ENCODE measurements around the gene MC2R.
"Not testable (repeated sequence)": the region's sequence is repeated elsewhere in the genome, so short reads cannot be mapped to it uniquely, and the experiment has no call there.

The MC2R gene

DNA sequence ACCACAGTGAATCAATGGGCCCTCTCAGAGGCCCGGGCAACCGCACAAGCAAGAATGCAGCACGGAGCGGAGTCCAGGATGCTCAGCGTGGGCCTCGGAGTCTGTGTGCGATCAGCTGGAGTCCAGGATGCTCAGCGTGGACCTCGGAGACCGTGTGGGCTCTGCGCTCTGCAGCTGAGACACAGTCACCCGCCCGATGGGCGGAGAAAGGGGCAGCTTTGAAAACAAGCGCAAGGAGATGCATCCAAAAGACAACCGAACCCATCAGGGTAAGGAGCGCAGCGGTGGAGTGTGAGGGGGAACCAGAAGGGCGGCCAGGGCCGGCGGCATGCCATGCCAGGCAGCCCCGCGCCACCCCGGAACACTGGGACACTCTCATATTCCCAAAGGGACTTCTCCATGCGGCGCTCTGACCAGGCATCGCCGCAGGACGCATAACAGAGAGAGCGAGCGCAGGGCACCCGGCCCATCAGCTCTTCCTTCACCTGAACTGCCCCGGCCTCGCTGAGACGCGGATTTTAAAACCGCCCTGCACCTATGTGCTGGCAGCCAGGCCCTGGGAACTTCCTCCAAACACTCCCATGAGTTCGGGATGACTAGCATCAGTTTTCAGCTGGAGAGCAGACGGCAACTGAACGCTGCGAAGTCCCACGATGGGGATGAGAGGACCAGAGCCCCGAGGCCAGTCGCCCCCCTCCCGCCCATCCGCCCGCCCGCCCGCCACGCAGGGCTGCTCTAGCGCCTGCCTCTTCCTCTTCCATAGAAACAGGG is 46.6 kb downstream of the MC2R start:
- TF ChIP-seq, protein P1, sequence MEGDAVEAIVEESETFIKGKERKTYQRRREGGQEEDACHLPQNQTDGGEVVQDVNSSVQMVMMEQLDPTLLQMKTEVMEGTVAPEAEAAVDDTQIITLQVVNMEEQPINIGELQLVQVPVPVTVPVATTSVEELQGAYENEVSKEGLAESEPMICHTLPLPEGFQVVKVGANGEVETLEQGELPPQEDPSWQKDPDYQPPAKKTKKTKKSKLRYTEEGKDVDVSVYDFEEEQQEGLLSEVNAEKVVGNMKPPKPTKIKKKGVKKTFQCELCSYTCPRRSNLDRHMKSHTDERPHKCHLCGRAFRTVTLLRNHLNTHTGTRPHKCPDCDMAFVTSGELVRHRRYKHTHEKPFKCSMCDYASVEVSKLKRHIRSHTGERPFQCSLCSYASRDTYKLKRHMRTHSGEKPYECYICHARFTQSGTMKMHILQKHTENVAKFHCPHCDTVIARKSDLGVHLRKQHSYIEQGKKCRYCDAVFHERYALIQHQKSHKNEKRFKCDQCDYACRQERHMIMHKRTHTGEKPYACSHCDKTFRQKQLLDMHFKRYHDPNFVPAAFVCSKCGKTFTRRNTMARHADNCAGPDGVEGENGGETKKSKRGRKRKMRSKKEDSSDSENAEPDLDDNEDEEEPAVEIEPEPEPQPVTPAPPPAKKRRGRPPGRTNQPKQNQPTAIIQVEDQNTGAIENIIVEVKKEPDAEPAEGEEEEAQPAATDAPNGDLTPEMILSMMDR (IDR thresholded peaks at IDR 0.05; ENCODE audit: control insufficient read depth, insufficient read depth, low read depth, low read length, missing control alignments): no peak
- no peak overlapping the region for H3K4me3 ChIP-seq (ENCODE audit: control insufficient read depth, low read depth, low read length)
- DNase-seq (ENCODE audit: low read depth): no peak

DNA sequence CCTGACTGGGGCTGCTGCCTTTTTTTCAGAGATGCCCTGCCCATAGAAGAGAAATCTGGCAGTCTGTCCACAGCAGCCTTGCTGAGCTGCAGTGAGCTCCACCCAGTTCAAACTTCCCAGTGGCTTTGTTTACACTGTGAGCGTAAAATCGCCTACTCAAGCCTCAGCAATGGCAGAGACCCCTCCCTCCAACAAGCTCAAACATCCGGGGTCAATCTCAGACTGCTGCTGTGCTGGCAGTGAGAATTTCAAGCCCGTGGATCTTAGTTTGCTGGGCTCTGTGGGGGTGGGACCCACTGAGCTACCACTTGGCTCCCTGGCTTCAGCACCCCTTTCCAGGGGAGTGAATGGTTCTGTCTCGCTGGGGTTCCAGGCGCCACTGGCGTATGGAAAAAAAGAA is 52.4 kb downstream of the MC2R start:
- not testable (repeated sequence) for H3K4me3 ChIP-seq (ENCODE audit: control insufficient read depth, low read depth, low read length); DNase-seq (ENCODE audit: low read depth)

DNA sequence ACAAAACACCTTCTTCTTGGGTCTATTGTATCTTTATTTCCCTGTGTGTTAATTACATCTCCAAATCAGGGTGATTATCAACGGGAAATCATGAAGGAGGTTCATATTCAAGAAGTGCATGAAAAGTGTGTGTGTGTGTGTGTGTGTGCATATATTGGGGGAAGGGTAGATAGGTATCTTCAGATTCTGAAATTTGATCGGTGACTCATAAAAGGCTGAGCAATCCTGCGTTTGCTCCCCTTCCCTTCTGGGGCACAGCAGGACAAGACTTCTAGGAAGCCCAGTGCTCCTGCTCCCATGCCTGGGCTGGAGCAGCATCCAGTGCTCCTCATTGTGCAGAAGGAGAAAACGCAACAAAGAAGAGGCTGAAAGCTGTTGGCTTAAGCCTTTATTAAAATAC is 65.5 kb downstream of the MC2R start:
- TF ChIP-seq, protein P1 (IDR thresholded peaks at IDR 0.05; ENCODE audit: control insufficient read depth, insufficient read depth, low read depth, low read length, missing control alignments): no peak
- H3K4me3 ChIP-seq (ENCODE audit: control insufficient read depth, low read depth, low read length): no peak overlapping the region
- no peak for DNase-seq (ENCODE audit: low read depth)

DNA sequence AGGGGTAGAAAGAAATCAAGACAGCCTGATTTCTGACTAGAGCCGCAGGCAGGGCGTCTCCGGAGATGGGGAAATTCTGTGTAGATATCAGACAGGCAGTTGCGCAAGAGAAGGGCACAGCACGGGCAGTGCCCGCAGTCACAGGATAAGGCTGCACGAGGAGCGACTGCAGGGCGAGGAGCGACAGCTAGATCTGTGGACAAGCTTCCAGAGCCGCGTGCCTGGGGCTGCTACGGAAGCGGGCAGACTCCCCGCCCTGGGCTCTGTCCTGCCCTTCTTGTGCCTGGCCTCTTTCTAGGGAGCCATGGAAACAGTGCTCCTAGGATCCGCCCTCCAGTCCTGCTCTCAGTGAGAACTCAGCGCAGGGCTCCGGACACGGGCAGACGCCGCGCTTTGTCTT is 78.8 kb downstream of the MC2R start:
- TF ChIP-seq, protein P1 (IDR thresholded peaks at IDR 0.05; ENCODE audit: control insufficient read depth, insufficient read depth, low read depth, low read length, missing control alignments): no peak
- DNase-seq (ENCODE audit: low read depth): no peak

DNA sequence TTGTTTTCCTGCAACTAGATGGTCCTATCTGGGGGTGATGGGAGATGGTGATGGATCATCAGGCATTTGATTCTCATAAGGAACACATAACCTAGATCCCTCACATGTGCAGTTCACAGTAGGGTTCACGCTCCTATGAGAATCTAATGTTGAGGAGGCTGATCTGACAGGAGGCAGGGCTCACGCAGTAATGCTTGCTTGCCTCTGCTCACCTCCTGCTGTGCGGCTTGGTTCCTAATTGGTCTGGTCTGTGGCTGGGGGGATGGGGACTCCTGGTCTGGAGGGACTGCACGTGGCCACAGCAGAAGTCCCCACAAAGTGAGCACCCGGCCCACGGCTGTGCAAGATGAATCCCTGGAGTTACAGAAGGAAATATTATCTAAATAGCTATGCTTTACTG is 80.1 kb downstream of the MC2R start:
- TF ChIP-seq, protein P1 (IDR thresholded peaks at IDR 0.05; ENCODE audit: control insufficient read depth, insufficient read depth, low read depth, low read length, missing control alignments): no peak
- no peak for DNase-seq (ENCODE audit: low read depth)
- no peak overlapping the region for H3K4me3 ChIP-seq (ENCODE audit: control insufficient read depth, low read depth, low read length)

More for the DNA sequence above, 78.8 kb downstream of the MC2R start:
- H3K4me3 ChIP-seq (ENCODE audit: control insufficient read depth, low read depth, low read length): no peak overlapping the region

DNA sequence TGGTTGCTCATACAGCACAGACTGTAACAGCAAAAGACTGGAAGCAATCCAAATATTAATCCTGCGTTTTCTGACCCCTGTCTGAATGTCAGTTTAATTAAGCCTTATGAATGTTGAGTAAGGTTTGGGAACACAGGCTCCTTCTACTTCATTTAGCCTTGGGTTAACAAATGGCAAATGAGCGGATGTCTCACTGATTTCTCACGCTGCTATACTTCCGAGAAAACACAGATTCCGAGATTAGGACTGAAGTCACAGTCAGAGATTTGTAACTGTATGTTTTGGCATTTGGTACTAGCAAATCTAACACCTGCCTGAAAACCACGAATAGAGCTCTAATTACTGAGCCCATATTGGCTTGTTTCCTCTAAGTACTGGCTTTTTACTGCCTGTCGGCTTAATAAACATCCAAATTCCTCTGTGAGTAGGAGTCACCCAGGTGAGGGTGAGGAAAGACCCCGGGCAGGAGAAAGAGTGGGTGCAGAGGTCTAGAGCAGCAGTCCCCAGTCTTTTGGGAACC is 80.8 kb downstream of the MC2R start:
- H3K4me3 ChIP-seq (ENCODE audit: control insufficient read depth, low read depth, low read length): no peak overlapping the region
- no peak for DNase-seq (ENCODE audit: low read depth)
- TF ChIP-seq, protein P1 (IDR thresholded peaks at IDR 0.05; ENCODE audit: control insufficient read depth, insufficient read depth, low read depth, low read length, missing control alignments): no peak
